ENCODE data around the gene VGLL4.
A peak's percentile ranks its signal among the peaks of the same experiment; 100 is the strongest.

Gene VGLL4

GRCh38 chr3:11587766-11588165 lies 55.9 kb downstream of the VGLL4 start:
- no peak overlapping the region for H2AFZ ChIP-seq (ENCODE audit: low read depth, low read length, severe bottlenecking)
- H3K4me2 ChIP-seq (ENCODE audit: low read depth, low read length, poor library complexity, severe bottlenecking) = no peak overlapping the region
- no peak for TF ChIP-seq EZH2phosphoT487 (conservative IDR thresholded peaks at IDR 0.05; ENCODE audit: low read length)
- TF ChIP-seq, protein P1, sequence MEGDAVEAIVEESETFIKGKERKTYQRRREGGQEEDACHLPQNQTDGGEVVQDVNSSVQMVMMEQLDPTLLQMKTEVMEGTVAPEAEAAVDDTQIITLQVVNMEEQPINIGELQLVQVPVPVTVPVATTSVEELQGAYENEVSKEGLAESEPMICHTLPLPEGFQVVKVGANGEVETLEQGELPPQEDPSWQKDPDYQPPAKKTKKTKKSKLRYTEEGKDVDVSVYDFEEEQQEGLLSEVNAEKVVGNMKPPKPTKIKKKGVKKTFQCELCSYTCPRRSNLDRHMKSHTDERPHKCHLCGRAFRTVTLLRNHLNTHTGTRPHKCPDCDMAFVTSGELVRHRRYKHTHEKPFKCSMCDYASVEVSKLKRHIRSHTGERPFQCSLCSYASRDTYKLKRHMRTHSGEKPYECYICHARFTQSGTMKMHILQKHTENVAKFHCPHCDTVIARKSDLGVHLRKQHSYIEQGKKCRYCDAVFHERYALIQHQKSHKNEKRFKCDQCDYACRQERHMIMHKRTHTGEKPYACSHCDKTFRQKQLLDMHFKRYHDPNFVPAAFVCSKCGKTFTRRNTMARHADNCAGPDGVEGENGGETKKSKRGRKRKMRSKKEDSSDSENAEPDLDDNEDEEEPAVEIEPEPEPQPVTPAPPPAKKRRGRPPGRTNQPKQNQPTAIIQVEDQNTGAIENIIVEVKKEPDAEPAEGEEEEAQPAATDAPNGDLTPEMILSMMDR (IDR thresholded peaks at IDR 0.05; ENCODE audit: insufficient read depth, low read length, poor library complexity, severe bottlenecking) = no peak
- no peaks in the 10 kb centered on the region; the same call in 1 of the 2 replicates for H4K20me1 ChIP-seq (ENCODE audit: low read depth, low read length)
- H3K4me3 ChIP-seq (ENCODE audit: insufficient read depth, low read length, poor library complexity, severe bottlenecking) = no peak overlapping the region
- no peaks in the 10 kb centered on the region for H3K27me3 ChIP-seq (ENCODE audit: low read length)
- H3K9me3 ChIP-seq (ENCODE audit: insufficient read depth, low read length) = no peaks in the 10 kb centered on the region
- H3K36me3 ChIP-seq (ENCODE audit: low read length) = no peaks in the 10 kb centered on the region
- peaks cover 100% of the 10 kb centered on the region for H3K79me2 ChIP-seq (ENCODE audit: insufficient read depth, low read length)
- no peaks in the 10 kb centered on the region for H3K9me2 ChIP-seq (replicated peaks; ENCODE audit: insufficient read depth, low read length)
- no peak overlapping the region for H3K9ac ChIP-seq (ENCODE audit: low read length)
- peaks cover 16% of the 10 kb centered on the region for H3F3A ChIP-seq (ENCODE audit: insufficient read depth)
- no peak overlapping the region for H3K27ac ChIP-seq (ENCODE audit: low read depth, low read length)

- Histone ChIP-seq H3K9me3 (ENCODE audit: insufficient read depth, low read length) (no peaks in the 10 kb centered on the region), H3K9ac (ENCODE audit: low read length) (no peak overlapping the region), H2AFZ (ENCODE audit: low read depth, low read length, severe bottlenecking) (no peak overlapping the region), H3K9me2 (replicated peaks; ENCODE audit: insufficient read depth, low read length) (no peaks in the 10 kb centered on the region), H3F3A (ENCODE audit: insufficient read depth) (peaks cover 20% of the 10 kb centered on the region), H3K27ac (ENCODE audit: low read depth, low read length) (peak overlapping the region; percentile 75; the same call in 1 of the 2 replicates), H3K79me2 (ENCODE audit: insufficient read depth, low read length) (peaks cover 100% of the 10 kb centered on the region), H3K36me3 (ENCODE audit: low read length) (no peaks in the 10 kb centered on the region), H3K27me3 (ENCODE audit: low read length) (no peaks in the 10 kb centered on the region), H3K4me2 (ENCODE audit: low read depth, low read length, poor library complexity, severe bottlenecking) (no peak overlapping the region), H4K20me1 (ENCODE audit: low read depth, low read length) (no peaks in the 10 kb centered on the region), H3K4me3 (ENCODE audit: insufficient read depth, low read length, poor library complexity, severe bottlenecking) (no peak overlapping the region)
- TF ChIP-seq, protein P1 (IDR thresholded peaks at IDR 0.05; ENCODE audit: insufficient read depth, low read length, poor library complexity, severe bottlenecking) = no peak
- TF ChIP-seq EZH2phosphoT487 (conservative IDR thresholded peaks at IDR 0.05; ENCODE audit: low read length) = no peak
Measured at GRCh38 chr3:11584570-11584969, 59.1 kb downstream of the VGLL4 start.

DNA sequence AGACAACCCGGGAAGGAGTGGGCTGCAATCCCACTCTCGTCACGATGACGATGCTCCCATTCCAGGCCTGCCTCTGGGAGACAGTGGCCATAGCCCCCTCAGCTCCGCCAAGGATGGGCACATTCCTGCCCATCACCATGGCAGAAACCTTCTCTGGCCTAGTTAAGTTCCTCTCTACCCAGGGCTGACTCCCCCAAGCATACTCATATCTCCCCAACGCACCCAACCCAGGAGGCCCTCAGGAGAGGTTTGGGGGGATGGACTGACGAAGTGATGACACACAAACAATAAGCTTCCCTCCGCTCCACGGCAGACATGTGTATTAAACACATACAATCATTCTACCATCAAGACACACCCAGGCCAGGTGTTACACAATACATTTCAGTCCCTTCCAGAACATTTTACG lies 60.1 kb downstream of the VGLL4 start:
- H3K9me2 ChIP-seq (replicated peaks; ENCODE audit: insufficient read depth, low read length) = no peaks in the 10 kb centered on the region
- no peaks in the 10 kb centered on the region for H3K9me3 ChIP-seq (ENCODE audit: insufficient read depth, low read length)
- H3K4me3 ChIP-seq (ENCODE audit: insufficient read depth, low read length, poor library complexity, severe bottlenecking) = no peak overlapping the region
- H4K20me1 ChIP-seq (ENCODE audit: low read depth, low read length) = no peaks in the 10 kb centered on the region
- no peaks in the 10 kb centered on the region for H3K36me3 ChIP-seq (ENCODE audit: low read length)
- H3K27ac ChIP-seq (ENCODE audit: low read depth, low read length) = peak overlapping the region; percentile 75
- H2AFZ ChIP-seq (ENCODE audit: low read depth, low read length, severe bottlenecking) = no peak overlapping the region
- H3K79me2 ChIP-seq (ENCODE audit: insufficient read depth, low read length) = peaks cover 98% of the 10 kb centered on the region
- H3K9ac ChIP-seq (ENCODE audit: low read length) = peak overlapping the region; percentile 39; the same call in 1 of the 2 replicates
- no peaks in the 10 kb centered on the region for H3K27me3 ChIP-seq (ENCODE audit: low read length)
- H3F3A ChIP-seq (ENCODE audit: insufficient read depth) = peaks cover 20% of the 10 kb centered on the region
- TF ChIP-seq, protein P1 (IDR thresholded peaks at IDR 0.05; ENCODE audit: insufficient read depth, low read length, poor library complexity, severe bottlenecking) = no peak
- TF ChIP-seq EZH2phosphoT487 (conservative IDR thresholded peaks at IDR 0.05; ENCODE audit: low read length) = no peak
- H3K4me2 ChIP-seq (ENCODE audit: low read depth, low read length, poor library complexity, severe bottlenecking) = peak overlapping the region; percentile 65
